Sigmoid colon (tissue), 4 donors: ENCODE measurements around the gene PISD.

ENCODE experiments used
- CTCF ChIP-seq, 4 experiments: fragments of 450-650 bp in 3 of 4; fragments of 200-600 bp in 1 of 4; IDR thresholded peaks; one replicate each; pipeline ENCODE4 v1.5.1; 2016 to 2019; ENCODE audit warnings: antibody characterized with exemption in 4 of 4, mild to moderate bottlenecking in 3 of 4, moderate library complexity in 2 of 4
- EP300 ChIP-seq, 4 donors: sonication (generic); formaldehyde crosslinking; IDR thresholded peaks; one replicate each; pipeline ENCODE4 v1.6.1; 2017; ENCODE audit warnings: antibody characterized with exemption in 4 of 4
- POLR2AphosphoS5 ChIP-seq, 4 donors: sonication (generic); formaldehyde crosslinking; IDR thresholded peaks; one replicate each; pipeline ENCODE4 v1.6.1; 2017; ENCODE audit warnings: antibody characterized with exemption in 4 of 4

DNA sequence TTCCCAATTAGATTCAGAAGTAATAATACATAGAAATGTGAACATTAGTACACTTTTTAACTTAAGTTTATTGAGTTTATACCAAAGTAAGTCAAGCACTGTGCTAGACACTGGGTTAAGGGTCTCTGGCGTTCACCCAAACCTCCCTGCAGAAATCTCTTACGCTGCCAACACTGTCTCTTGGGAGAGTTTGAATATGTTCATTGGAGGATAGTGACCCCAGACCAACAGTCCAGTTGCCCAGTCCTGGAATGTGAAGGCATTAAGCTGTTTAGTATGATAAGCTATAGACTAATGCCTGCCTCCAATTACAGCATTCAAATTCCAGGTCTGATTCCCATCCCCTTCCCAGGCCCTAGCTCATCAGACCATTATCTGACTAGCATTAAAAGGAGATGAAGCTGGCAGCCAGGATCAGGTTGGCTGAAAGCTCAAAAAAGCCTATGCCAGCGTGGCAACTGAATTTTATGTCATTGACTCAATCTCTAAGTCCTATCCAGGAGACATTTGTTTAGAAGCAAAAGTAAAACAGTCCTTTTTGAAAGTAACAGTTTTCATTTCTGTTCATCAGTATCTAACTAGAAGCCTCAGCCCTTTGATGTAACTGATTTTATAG, 87.9 kb downstream of the PISD start:
- no peak for TF ChIP-seq CTCF (IDR thresholded peaks at IDR 0.05)
- no peak for TF ChIP-seq POLR2AphosphoS5 (IDR thresholded peaks at IDR 0.05)
- TF ChIP-seq EP300 (IDR thresholded peaks at IDR 0.05): no peak
